Heart left ventricle (tissue), 16 donors: Measurements from ENCODE around the gene SLC15A4. TPM values are rescaled to one million over a fixed set of nuclear protein-coding genes. Genes with fewer than 3 reads are reported as not detected.
A peak's percentile ranks its signal among the peaks of the same experiment; 100 is the strongest.

Source experiments
- ATAC-seq, 4 donors: fragments of 200-7000 bp; cut with Tn5 transposase; one replicate each; pipeline ENCODE4 v1.9.1; 2020 to 2022; ENCODE audit warnings: moderate library complexity in 4 of 4, mild to moderate bottlenecking in 3 of 4, moderate number of reproducible peaks in 1 of 4
- DNase-seq, 5 donors: peaks; one replicate each; pipeline ENCODE4 v3.0.0-alpha.2; 2020
- H3K27ac ChIP-seq, 12 donors: fragments of 200-600 bp; sonication (generic) in 4 of 12; one replicate each; pipeline versions ENCODE4 v1.5.0 to v1.8.0; 2016 to 2022; ENCODE audit warnings: mild to moderate bottlenecking in 2 of 12
- H3K27me3 ChIP-seq, 9 donors: fragments of 200-600 bp; sonication (generic) in 2 of 9; one replicate each; pipeline versions ENCODE4 v1.5.1 to v1.8.0; 2016 to 2022; ENCODE audit warnings: mild to moderate bottlenecking in 3 of 9
- H3K36me3 ChIP-seq, 9 donors: fragments of 200-600 bp; sonication (generic) in 2 of 9; one replicate each; pipeline versions ENCODE4 v1.5.0 to v1.8.0; 2018 to 2022; ENCODE audit warnings: mild to moderate bottlenecking in 2 of 9
- H3K4me1 ChIP-seq, 12 donors: fragments of 200-600 bp; sonication (generic) in 4 of 12; one replicate each; pipeline versions ENCODE4 v1.5.0 to v1.8.0; 2016 to 2022; ENCODE audit warnings: mild to moderate bottlenecking in 3 of 12
- H3K4me3 ChIP-seq, 12 donors: fragments of 200-600 bp; sonication (generic) in 4 of 12; one replicate each; pipeline versions ENCODE4 v1.5.0 to v1.8.0; 2017 to 2022; ENCODE audit warnings: mild to moderate bottlenecking in 9 of 12, moderate library complexity in 4 of 12
- H3K9me3 ChIP-seq, 12 donors: fragments of 200-600 bp; sonication (generic) in 4 of 12; one replicate each; pipeline versions ENCODE4 v1.5.0 to v1.8.0; 2016 to 2022; ENCODE audit warnings: mild to moderate bottlenecking in 1 of 12
- CTCF ChIP-seq, 12 donors: fragments of 200-600 bp; sonication (generic) in 4 of 12; IDR thresholded peaks; one replicate each; pipeline versions ENCODE4 v1.5.0 to v1.8.0; 2018 to 2022; ENCODE audit warnings: antibody characterized with exemption in 12 of 12, mild to moderate bottlenecking in 5 of 12
- POLR2A ChIP-seq, 2 donors: fragments of 450-650 bp; IDR thresholded peaks; one replicate each; pipeline ENCODE4 v1.6.1; 2017; ENCODE audit warnings: antibody characterized with exemption in 2 of 2, mild to moderate bottlenecking in 2 of 2, moderate library complexity in 2 of 2
- WGBS, 4 donors: extraction: QIAGEN DNeasy Blood & Tissue Kit in 2 of 4; methylation state at CpG; one replicate each; pipeline versions ENCODE4 v1.1.5 to v1.1.7; 2013 to 2018; 5-methylcytosine and 5-hydroxymethylcytosine counted together
- intact Hi-C, 10 donors: fragments of 100-400 bp; cut with DNase I; formaldehyde crosslinking; loops; one replicate each; pipeline versions ENCODE4 v1.11.1 to v1.14.2; 2022
- polyA plus RNA-seq, 2 donors: library from polyadenylated mRNA; stranded (reverse); fragments of 200-250 nt; gene quantifications; one replicate each; pipeline ENCODE4 v1.2.3, GENCODE V29; 2013
- total RNA-seq, 9 donors: library from RNA; depleted of rRNA in 2 of 9; stranded (reverse); fragments of >200 nt in 2 of 9; fragmentation: NEBNext Ultra II Directional in 3 of 9; extraction: Animal tissue kit (Norgen Biotek cat#: 25700) in 3 of 9; gene quantifications; one replicate each; pipeline versions ENCODE4 v1.1.0 to v1.2.4, GENCODE V29; 2016 to 2023
- donor health status: ischemic (EF 13 %, LVEDD 7.1; RV severe dilation, severe dysfunction).
- donor health status: healthy with polysubstance abuse.
- donor health status: DM: no; HTN: yes; CAD: no.
- donor health status: DM: no; HTN: no; CAD: no.
- donor health status: ischemic (EF 25% LVEDD 6.9; RV normal size, moderate dysfunction).
- donor health status: ischemic (EF 25% LVEDD 5.7; RV mildly dilated, moderate dysfunction).
- donor health status: healthy.
- donor health status: DM: yes; HTN: yes; CAD: no.
- donor health status: ischemic (EF 35%, LVEDD 5.7; RV mildly dilated, moderate dysfunction).
- donor health status: nonischemic (EF 11% LVEDD 7.7; RV severe dilation, severe dysfunction).
- donor health status: DM: yes; HTN: yes; CAD: no.
- donor health status: PGD.
- donor health status: ischemic (EF 29% LVEDD 5.4; RV normal size, mild dysfunction).
- donor health status: nonischemic (EF 23%, LVEDD 6.1; RV moderate dilation, normal function).

The SLC15A4 gene
- total and polyA plus RNA-seq, 11 donors: 10.5 to 31.5 (median 18.1) TPM

- DNase-seq (peak in 1 of 5 donors; percentile 14), ATAC-seq (no peak)
- Histone ChIP-seq H3K4me1 (peaks cover 0 to 29% (median 6%) of the 10 kb centered on the region in 12 donors), H3K36me3 (peaks cover 0 to 40% (median 33%) of the 10 kb centered on the region in 9 donors), H3K4me3 (no peak overlapping the region), H3K9me3 (no peaks in the 10 kb centered on the region), H3K27ac (no peak overlapping the region), H3K27me3 (no peaks in the 10 kb centered on the region)
- no peak for TF ChIP-seq POLR2A (IDR thresholded peaks at IDR 0.05)
- no peak for TF ChIP-seq CTCF (IDR thresholded peaks at IDR 0.05)
- intact Hi-C loops: loop anchor here in 4 of 10 donors (10.0 kb wide), 2 partner anchors 175 to 1125 kb away; no protein-coding TSS in a partner anchor
- 71 to 79% (median 76%) methylated on average over 12 of the region's 12 CpGs for WGBS, 4 donors
Measured at GRCh38 chr12:128789356-128789929, 34.3 kb downstream of the SLC15A4 start.

GRCh38 chr12:128787827-128788226, 35.9 kb downstream of the SLC15A4 start:
- H3K4me3 ChIP-seq: no peak overlapping the region
- WGBS, 4 donors: 17 to 75% (median 54%) methylated on average over 2 of the region's 2 CpGs
- H3K27me3 ChIP-seq: no peaks in the 10 kb centered on the region
- H3K27ac ChIP-seq: no peak overlapping the region
- peaks cover 0 to 24% (median 6%) of the 10 kb centered on the region in 12 donors for H3K4me1 ChIP-seq
- TF ChIP-seq POLR2A (IDR thresholded peaks at IDR 0.05): no peak
- TF ChIP-seq CTCF (IDR thresholded peaks at IDR 0.05): no peak
- ATAC-seq (peak in 3 of 4 donors; percentile 29 to 62 (median 34)), DNase-seq (no peak)
- intact Hi-C loops: loop anchor here in 4 of 10 donors (10.0 kb wide), 2 partner anchors 177 to 1127 kb away; no protein-coding TSS in a partner anchor
- H3K9me3 ChIP-seq: no peaks in the 10 kb centered on the region
- H3K36me3 ChIP-seq: peaks cover 0 to 24% (median 17%) of the 10 kb centered on the region in 9 donors

- no peak overlapping the region for H3K4me3 ChIP-seq
- peaks cover 0 to 24% (median 6%) of the 10 kb centered on the region in 12 donors for H3K4me1 ChIP-seq
- H3K36me3 ChIP-seq: peaks cover 0 to 14% (median 8%) of the 10 kb centered on the region in 9 donors
- no peak for TF ChIP-seq CTCF (IDR thresholded peaks at IDR 0.05)
- no peak for TF ChIP-seq POLR2A (IDR thresholded peaks at IDR 0.05)
- H3K27me3 ChIP-seq: no peaks in the 10 kb centered on the region
- ATAC-seq: no peak
- H3K9me3 ChIP-seq: no peaks in the 10 kb centered on the region
- peak in 1 of 5 donors; percentile 7 for DNase-seq
- WGBS, 4 donors: 89 to 92% (median 91%) methylated on average over 16 to 17 of the region's 17 CpGs
- no peak overlapping the region for H3K27ac ChIP-seq
- intact Hi-C loops: loop anchor here in 4 of 10 donors (10.0 kb wide), 2 partner anchors 178 to 1128 kb away; no protein-coding TSS in a partner anchor
Measured at GRCh38 chr12:128786741-128787391, 36.9 kb downstream of the SLC15A4 start.
